Glomerular visceral epithelial cell (primary cell): Measurements from ENCODE around the gene PDE6D.

Source experiments
- DNase-seq: peaks from one replicate; pipeline ENCODE4 v3.0.0-alpha.2; 2016; ENCODE audit errors: extremely low spot score

The PDE6D gene

GRCh38 chr2:231682603-231683291 lies 98.3 kb downstream of the PDE6D start:
- DNase-seq: no peak
